ENCODE measurements around the gene NKX2-2.
A peak's percentile ranks its signal among the peaks of the same experiment; 100 is the strongest.

- TF ChIP-seq CTCF (conservative IDR thresholded peaks at IDR 0.05; ENCODE audit: low read depth, low read length): 0 out of 2 replicates have a peak, but pooled peaks have one; percentile 5
- TF ChIP-seq EZH2 (IDR thresholded peaks at IDR 0.05; ENCODE audit: borderline replicate concordance, low read depth, low read length, poor library complexity, severe bottlenecking): no peak
Measured at GRCh38 chr20:21511850-21512633, 1.8 kb downstream of the NKX2-2 start.
